NOMO-1 treated with dmso at 0.1 percent for 144 hours (cell line): ENCODE data around the gene RCL1.

ENCODE experiments used
- DNase-seq: peaks from one replicate; lab custom pipeline; 2025; ENCODE audit not compliant: unreplicated experiment; lab: John Stamatoyannopoulos, UW

Gene RCL1

GRCh38 chr9:4840018-4840417 lies 47.3 kb downstream of the RCL1 start:
- no peak for DNase-seq

- DNase-seq, result no peak
Observed at GRCh38 chr9:4842213-4842612, 49.5 kb downstream of the RCL1 start.

- no peak for DNase-seq
Observed at GRCh38 chr9:4842734-4843133, 50.0 kb downstream of the RCL1 start.

- DNase-seq, result no peak
Observed at GRCh38 chr9:4844056-4844838, 51.5 kb downstream of the RCL1 start.

- DNase-seq, result no peak
Observed at GRCh38 chr9:4849369-4849768, 56.6 kb downstream of the RCL1 start.

- DNase-seq, result no peak
Observed at GRCh38 chr9:4850603-4851310, 58.0 kb downstream of the RCL1 start.

- DNase-seq, result no peak
Observed at GRCh38 chr9:4852419-4852818, 59.7 kb downstream of the RCL1 start.

GRCh38 chr9:4854265-4854590 lies 61.5 kb downstream of the RCL1 start:
- DNase-seq, result no peak

GRCh38 chr9:4855841-4856240 lies 63.1 kb downstream of the RCL1 start:
- DNase-seq, result no peak

GRCh38 chr9:4857163-4857810 lies 64.5 kb downstream of the RCL1 start:
- no peak for DNase-seq

- DNase-seq, result no peak
Observed at GRCh38 chr9:4859035-4859434, 66.3 kb downstream of the RCL1 start.

- no peak for DNase-seq
Observed at GRCh38 chr9:4860383-4860782, 67.6 kb downstream of the RCL1 start.

- DNase-seq, result no peak
Observed at GRCh38 chr9:4861145-4861544, 68.4 kb downstream of the RCL1 start.

GRCh38 chr9:4861736-4862451 lies 69.2 kb downstream of the RCL1 start:
- no peak for DNase-seq

GRCh38 chr9:4862506-4863250 lies 69.9 kb downstream of the RCL1 start:
- no peak for DNase-seq

- DNase-seq, result no peak
Observed at GRCh38 chr9:4864234-4864661, 71.5 kb downstream of the RCL1 start.

GRCh38 chr9:4864698-4865097 lies 72.0 kb downstream of the RCL1 start:
- DNase-seq, result no peak

- DNase-seq, result no peak
Observed at GRCh38 chr9:4865681-4866080, 72.9 kb downstream of the RCL1 start.

GRCh38 chr9:4866239-4866969 lies 73.7 kb downstream of the RCL1 start:
- DNase-seq, result no peak

- no peak for DNase-seq
Observed at GRCh38 chr9:4873066-4873465, 80.3 kb downstream of the RCL1 start.
